Ishikawa (cell line): ENCODE results near the gene ANAPC5.

Experiments
- CEBPB ChIP-seq: IDR thresholded peaks from 2 replicates; pipeline ENCODE4 v1.6.1; 2012
- CREB1 ChIP-seq: IDR thresholded peaks from 2 replicates; pipeline ENCODE4 v1.6.1; 2012; ENCODE audit warnings: low read depth
- EGR1 ChIP-seq: IDR thresholded peaks from 2 replicates; pipeline ENCODE4 v1.6.1; 2012
- EP300 ChIP-seq: IDR thresholded peaks from 2 replicates; pipeline ENCODE4 v1.6.1; 2012; ENCODE audit warnings: borderline replicate concordance
- FOXM1 ChIP-seq: IDR thresholded peaks from 2 replicates; pipeline ENCODE4 v1.6.1; 2012; ENCODE audit warnings: low read depth, borderline replicate concordance
- NFIC ChIP-seq: IDR thresholded peaks from 2 replicates; pipeline ENCODE4 v1.6.1; 2012
- RAD21 ChIP-seq: IDR thresholded peaks from 2 replicates; pipeline ENCODE4 v1.6.1; 2012; ENCODE audit warnings: low read depth
- REST ChIP-seq: IDR thresholded peaks from 2 replicates; pipeline ENCODE4 v1.6.1; 2012; ENCODE audit warnings: low read depth, mild to moderate bottlenecking
- TAF1 ChIP-seq: IDR thresholded peaks from 2 replicates; pipeline ENCODE4 v1.6.1; 2012; ENCODE audit warnings: low read depth, mild to moderate bottlenecking
- TCF12 ChIP-seq: IDR thresholded peaks from 2 replicates; pipeline ENCODE4 v1.6.1; 2012; ENCODE audit warnings: low read depth
- TEAD4 ChIP-seq: IDR thresholded peaks from 2 replicates; pipeline ENCODE4 v1.6.1; 2012
- USF1 ChIP-seq: IDR thresholded peaks from 2 replicates; pipeline ENCODE4 v1.6.1; 2012
- YY1 ChIP-seq: IDR thresholded peaks from 2 replicates; pipeline ENCODE4 v1.6.1; 2012; ENCODE audit warnings: low read depth
- ZBTB7A ChIP-seq: IDR thresholded peaks from 2 replicates; pipeline ENCODE4 v1.6.1; 2012; ENCODE audit warnings: low read depth
- TF ChIP-seq, protein P1 (sequence below): IDR thresholded peaks from 2 replicates; pipeline ENCODE4 v1.6.1; 2012

The ANAPC5 gene

DNA sequence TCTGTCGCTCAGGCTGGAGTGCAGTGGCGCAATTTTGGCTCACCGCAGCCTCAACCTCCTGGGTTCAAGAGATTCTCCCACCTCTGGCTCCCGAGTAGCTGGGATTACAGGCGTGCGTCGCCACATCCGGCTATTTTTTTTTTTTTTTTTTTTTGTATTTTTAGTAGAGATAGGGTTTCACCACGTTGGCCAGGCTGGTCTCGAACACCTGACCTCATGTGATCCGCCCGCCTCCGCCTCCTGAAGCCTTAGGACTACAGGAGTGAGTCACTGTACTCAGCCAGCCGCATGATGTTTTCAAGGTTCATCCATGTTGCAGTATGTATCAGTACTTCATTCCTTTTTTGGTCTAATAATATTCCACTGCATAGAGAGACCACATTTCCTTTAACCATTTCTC lies 45.3 kb upstream of the ANAPC5 start:
- TF ChIP-seq, protein P1, sequence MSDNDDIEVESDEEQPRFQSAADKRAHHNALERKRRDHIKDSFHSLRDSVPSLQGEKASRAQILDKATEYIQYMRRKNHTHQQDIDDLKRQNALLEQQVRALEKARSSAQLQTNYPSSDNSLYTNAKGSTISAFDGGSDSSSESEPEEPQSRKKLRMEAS = no peak
- TF ChIP-seq YY1 (no peak), EP300 (no peak), TCF12 (no peak), NFIC (no peak), EGR1 (no peak), CEBPB (no peak), RAD21 (no peak), REST (no peak), ZBTB7A (no peak), USF1 (no peak), TAF1 (no peak), TEAD4 (no peak), CREB1 (no peak), FOXM1 (no peak)

GRCh38 chr12:121392325-121392716 lies 40.1 kb upstream of the ANAPC5 start:
- TF ChIP-seq, protein P1 = no peak

DNA sequence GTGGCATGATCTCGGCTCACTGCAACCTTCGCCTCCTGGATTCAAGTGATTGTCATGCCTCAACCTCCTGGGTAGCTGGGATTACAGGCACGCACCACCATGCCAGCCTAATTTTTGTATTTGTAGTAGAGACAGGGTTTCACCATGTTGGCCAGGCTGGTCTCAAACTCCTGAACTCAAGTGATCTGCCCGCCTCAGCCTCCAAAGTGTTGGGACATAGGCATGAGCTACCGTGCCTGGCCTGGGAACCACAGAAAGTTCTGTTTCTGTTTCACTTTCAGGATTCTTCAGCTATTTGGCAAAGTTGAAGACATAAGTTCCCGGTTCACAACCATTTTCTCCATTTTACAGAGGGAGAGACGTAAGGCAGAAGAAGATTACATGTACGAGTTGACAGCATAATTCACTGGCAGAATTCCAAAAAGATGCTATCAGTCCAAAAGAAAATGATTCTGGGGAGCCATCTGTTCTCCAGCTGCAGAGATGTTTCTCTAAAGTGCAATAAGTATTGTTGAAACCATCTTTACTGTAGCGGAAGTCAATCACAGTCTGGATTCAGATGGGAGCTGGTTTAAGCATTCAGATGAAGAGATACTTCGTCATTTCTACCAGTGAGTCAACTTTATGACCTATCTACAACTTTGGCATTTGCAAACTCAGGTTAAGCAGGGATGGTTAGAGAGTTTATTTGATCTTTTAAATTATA lies 39.6 kb upstream of the ANAPC5 start:
- TF ChIP-seq USF1 = no peak

GRCh38 chr12:121390856-121391255 lies 38.6 kb upstream of the ANAPC5 start:
- TF ChIP-seq REST = no peak

DNA sequence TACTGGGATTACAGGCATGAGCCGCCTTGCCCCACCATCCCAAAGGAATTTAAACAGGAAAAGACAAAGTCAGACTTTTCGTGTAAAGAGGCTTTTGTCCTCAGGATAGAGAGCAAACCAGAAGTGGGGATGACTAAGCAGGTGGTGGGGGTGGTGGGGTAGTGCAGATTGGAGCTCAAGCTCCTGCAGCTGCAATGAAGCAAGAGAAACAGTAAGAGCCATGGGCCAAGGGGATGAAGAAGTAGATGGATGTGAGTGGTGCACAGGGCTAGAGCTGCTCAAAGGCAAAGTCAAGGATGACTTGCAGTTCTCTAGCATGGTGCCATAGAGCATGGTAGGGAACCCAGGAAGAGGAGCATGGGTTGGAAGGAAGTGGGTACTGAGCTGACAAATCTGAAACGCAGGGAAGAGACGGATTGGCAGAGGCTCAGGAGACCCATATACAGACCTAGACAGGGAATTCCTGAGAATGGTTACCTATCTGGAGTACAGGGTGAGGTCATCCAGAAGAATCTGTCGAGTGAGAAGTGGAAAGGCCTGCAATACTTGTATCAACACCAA lies 36.3 kb upstream of the ANAPC5 start:
- TF ChIP-seq YY1 = no peak
- no peak for TF ChIP-seq CREB1
- TF ChIP-seq TEAD4 = no peak
- no peak for TF ChIP-seq TAF1
- TF ChIP-seq, protein P1 = no peak
- TF ChIP-seq CEBPB = no peak
- no peak for TF ChIP-seq EP300
- no peak for TF ChIP-seq EGR1
- no peak for TF ChIP-seq RAD21
- TF ChIP-seq NFIC = no peak
- no peak for TF ChIP-seq REST
- TF ChIP-seq USF1 = no peak
- TF ChIP-seq FOXM1 = no peak
- TF ChIP-seq TCF12 = no peak
- TF ChIP-seq ZBTB7A = no peak
